HG03432 (cell line): ENCODE results near the gene RPL38.

ENCODE experiments used
- ATAC-seq: cut with Tn5 transposase; IDR thresholded peaks from one replicate; pipeline ENCODE4 v1.9.1; 2021; ENCODE audit warnings: mild to moderate bottlenecking, moderate library complexity; ENCODE audit not compliant: unreplicated experiment

RPL38 gene

DNA sequence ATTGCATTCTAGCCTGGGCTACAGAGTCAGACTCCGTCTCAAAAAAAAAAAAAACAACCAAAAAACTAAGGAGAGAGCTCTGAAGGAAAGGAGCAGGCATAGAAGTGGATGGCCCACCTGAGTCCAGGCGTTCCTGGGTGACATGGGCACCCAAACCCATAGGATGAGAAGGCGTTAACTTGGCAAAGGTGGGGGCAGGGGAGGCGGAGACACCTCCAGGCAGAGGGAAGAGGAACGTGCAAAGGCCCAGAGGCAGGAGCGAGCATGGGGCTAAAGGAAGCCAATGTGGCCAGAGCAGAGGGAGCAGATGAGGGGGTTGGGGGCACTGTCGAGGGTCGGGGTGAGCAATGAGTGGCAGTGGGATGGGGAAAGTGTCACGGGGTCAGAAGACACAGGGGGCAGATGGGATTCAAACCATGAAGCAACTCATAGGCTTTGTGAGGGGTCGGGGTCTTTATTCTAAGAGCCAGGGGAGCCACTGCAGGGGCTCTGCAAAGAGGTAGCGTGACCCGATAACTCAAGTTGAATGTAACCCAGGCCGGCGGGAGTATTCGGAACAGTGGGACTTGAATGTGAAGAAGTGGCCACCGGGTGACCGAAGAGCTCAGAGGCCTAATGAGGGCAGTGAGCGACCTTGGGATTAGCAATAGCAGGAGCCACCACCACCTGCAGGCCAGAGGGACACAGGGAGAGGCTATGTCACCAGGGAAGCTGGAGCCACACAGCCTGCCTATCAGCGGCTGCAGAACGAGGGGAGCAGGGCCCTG lies 21.7 kb downstream of the RPL38 start:
- ATAC-seq = no peak

DNA sequence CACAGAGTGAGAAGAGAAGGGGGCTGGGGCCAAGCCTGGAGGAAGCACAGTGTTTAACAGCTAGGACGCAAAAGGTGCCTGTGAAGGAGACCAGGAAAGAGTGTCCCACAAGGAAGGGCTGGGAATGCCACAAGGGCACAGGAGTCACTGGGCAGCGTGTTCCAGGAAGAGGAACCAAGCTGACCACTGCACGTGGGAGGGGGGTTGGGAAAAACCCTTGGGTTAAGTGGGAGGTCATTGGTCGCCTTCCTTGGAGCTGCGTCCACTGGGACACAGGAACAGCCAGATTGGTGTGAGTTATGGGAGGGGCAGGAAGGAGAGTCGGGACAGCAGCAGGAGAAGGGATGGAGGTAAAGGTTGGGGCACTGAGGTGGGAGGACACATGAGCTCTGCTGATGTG lies 22.8 kb downstream of the RPL38 start:
- no peak for ATAC-seq

DNA sequence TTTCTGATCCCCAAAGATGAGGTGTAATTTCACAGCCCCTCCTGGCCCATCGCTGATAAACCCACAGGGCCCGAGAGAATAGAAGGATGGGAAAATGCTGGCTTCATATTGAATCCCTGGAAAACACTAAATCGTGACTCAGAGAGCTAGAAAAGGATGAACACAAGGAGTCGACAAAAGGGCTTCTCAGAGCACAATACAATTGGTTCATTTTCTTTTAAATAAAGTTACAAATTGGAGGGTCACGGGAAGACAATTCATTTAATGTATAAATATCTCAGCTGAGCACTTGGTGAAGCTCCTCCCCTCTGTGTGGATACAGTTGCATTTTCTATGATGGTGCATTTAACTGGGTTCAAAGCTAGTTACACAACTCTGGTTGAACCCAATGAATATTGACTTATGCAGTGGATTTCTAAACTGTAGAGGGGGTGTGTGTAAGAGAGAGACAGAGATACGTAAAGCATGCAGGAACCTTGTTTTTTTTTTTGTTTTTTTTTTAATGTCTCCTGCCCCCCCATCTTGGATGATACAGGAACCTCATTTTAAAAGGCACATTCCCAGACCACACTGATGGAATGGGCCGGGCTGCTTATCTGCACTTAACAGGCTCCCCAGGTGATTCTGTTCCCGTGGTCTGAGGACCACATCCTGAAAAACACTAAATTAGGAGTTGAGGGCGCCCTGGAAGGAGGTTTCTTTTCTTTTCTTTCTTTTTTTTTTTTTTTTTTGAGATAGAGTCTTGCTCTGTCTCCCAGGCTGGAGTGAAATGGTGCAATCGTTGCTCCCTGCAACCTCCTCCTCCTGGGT lies 24.0 kb downstream of the RPL38 start:
- no peak for ATAC-seq

DNA sequence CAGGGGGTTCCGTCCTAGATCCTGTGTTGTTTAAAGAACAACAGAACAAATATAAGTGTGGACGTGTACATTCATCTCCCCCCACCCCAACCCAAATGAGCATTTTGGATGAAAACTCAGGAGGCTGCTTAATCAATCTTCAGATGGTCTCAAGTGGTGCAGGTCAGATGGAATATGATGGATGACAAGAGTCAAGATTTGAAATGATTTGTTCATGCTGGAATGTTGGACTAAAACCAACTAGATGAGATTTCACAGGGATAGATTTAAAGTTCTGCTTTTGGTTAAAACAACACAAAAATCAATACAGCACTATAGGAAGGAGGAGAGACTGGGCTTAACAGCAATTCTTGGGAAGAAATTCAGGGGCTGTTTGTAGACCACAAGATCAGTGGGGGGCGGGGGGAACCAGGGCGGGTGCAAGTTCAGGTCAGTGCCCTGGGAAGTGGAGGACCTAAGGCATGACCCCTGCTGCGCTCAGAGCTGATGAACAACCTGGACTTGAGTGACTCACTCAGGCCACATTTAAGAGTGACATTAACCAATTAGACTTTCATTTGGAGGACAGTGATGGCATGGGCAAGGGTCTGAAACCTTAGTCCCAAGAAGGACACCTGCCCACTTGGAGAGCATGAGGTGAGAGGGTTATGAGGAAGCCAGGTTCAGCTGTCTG lies 25.0 kb downstream of the RPL38 start:
- ATAC-seq = no peak

DNA sequence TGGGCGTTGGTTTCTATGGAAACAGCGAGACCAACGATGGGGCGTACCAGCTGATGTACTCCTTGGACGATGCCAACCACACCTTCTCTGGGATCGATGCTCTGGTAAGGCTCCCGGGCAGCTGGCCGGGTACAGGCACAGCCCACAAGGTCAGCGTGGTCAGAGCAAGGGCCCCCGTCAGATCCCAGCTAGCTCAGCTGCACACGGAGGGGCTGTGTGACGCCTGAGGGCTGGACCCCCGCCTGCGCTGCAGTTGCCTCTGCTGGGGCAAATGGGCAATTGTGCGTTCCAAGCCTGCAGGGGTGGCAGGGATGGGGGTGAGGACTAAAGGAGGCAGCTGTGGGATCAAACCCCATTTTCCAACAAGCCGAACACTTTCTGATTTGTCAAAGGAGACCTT lies 27.4 kb downstream of the RPL38 start:
- ATAC-seq = no peak

DNA sequence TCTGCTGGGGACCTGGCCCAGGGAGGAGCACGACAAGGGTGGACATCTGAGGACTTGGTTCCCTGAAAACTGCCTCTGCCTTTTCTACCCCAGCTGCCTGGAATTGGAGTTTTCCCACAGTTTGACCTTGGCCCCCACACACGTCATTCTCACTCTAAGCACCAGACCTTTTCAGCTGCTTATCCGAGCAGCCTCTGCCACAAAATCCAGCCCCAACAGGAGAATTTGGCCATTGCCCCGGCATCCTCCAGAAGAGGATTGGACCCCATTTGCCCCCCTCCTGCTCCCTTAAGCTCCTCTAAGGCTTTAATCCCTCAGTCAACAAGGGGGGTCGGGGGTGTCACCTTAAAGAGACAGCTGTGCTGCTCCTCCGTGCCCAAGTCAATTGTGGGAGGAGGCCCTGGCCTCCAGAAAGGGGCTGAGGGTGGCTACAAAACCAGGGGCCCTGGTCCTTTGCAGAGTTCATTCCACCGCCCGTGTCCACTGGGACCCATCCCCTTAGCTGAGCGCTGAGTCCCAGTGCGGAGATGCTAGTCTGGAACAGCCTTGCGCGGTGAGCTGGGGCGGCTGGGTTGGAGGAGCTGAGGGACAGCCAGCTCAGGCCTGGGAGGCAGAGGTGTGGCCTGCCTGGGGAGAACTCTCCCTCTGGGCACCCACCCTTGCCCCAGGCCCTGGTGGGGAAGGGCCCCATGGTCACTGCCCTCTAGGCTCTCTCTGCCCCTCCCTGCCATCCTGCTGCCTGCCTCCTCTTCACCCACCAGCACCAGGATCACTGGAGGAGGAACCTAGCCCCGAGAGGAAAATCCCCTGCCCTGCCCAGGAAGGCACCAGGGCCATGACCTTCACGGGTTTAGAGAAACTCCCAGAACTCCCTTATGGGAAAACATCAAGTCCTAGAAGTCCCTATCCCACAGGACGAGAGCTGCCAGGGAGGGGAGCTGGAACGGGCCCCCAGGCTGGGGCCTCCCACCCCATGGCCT lies 28.7 kb downstream of the RPL38 start:
- ATAC-seq = no peak

DNA sequence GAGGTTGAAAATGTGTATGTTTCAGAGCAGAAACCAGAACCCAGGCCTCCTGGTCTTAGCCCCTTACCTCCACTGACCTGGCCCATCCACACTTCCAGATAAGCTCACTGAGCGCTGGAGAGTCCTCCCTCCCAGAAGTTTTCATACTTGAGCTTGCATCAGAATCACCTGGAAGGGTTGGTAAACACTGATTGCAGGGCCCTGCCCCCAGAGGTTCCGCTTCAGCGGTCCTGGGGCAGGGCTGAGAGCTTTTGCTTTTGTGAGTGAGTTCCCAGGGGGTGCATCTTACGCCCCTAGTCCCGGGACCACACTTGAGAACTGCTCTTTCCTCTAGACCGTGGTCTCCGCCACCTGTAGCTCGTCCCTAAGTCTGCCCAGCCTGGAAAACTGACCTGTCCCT lies 30.5 kb downstream of the RPL38 start:
- ATAC-seq = no peak

DNA sequence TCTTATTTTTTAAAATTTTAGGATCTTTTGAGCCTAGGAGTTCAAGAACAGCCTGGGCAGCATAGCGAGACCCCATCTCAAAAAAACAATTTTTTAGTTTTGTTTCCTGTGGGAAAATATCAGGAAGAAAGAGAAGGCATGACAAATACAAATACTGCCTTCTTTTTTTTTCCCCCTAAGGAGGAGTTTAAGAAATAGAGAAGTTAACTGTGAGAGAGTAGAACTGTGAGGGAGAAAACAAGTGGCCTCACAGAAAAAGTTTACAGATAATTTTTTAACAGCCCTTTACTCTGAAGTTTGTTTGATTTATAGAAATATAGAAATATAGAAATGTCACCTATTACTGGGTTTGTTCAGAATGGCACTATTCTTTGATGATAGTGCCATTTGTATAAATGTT lies 31.0 kb downstream of the RPL38 start:
- ATAC-seq = no peak

DNA sequence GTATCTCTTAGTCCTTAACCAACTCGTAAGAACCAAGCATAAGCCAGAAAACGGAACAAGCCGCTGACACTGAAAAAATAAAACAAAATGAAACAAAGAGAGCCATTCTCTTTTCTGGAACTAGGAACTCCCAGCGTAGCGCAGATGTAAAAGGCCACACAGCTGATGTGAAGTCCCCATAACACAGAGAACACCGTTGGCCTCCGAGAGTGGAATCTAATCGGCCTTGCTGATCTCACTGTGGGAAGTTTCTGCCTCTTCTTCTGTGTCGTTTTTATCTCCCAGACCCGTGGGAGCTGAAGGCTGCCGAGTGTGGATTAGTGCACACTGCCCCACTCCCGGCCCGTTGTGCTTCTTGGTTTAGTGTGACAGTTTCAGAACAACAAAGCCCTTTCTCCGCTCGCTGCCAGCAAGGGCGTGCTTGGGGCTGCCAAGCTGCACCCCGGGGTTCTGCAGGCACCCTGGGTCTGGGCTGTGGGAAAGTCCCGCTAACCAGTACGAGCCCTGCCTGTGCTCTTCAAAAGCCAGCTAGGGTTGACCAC lies 31.6 kb downstream of the RPL38 start:
- no peak for ATAC-seq

DNA sequence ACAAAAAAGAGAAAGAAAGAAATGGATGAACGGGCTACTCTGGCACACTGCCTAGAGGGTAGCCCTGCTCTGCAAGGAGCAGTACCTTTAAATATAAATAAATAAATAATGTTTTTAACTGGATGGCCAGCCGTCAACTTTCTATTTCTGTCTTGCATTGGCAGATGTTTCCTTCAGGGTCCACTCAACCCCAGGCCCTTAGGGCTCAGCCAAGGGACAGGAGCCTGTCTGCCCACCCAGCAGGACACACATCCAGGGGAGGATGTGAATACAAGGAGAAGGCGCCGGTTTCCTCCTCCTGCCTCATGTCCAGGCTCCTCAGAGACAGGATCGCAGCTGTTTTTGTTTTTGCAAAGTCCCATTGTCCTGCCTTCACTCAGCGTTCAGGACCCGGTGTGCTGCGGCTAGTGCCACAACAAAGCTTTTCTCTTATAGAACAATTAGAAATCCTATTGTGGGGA lies 32.5 kb downstream of the RPL38 start:
- no peak for ATAC-seq

DNA sequence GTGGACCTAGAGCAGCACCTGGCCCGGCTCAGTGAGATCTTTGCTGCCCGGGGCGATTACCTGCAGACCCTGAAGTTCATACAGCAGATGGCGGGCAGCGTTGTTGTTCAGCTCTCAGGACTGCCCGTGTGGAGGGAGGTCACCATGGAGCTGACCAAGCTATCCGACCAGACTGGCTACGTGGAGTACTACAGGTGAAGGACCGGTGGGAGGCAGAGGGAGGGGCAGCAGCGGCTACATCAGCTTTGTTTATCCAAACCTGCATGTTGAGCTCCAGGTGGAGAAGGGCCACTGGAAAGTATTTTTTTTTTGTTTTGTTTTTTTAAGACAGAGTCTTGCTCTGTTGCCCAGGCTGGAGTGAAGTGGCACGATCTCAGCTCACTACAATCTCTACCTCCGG lies 33.8 kb downstream of the RPL38 start:
- ATAC-seq = no peak

DNA sequence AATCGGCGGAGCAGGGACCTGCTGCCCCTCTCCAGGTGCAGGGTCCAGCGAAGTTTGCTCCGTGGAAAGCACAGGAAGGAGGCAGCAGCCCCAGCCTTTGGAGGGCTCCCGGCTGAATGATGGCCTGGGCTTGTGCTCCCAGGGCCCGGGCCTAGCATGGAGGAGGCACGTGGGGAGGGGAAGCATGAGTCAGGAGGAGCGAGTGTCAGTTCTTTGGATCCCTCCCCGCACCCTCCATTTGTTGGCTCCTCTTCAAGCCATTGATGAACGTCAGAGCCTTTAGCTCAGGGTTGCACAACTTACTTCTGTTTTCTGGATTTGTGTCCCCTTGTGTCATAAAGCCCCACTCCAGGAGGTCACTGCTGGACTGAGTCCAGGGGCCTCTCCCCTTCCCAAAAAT lies 35.7 kb downstream of the RPL38 start:
- ATAC-seq = no peak

DNA sequence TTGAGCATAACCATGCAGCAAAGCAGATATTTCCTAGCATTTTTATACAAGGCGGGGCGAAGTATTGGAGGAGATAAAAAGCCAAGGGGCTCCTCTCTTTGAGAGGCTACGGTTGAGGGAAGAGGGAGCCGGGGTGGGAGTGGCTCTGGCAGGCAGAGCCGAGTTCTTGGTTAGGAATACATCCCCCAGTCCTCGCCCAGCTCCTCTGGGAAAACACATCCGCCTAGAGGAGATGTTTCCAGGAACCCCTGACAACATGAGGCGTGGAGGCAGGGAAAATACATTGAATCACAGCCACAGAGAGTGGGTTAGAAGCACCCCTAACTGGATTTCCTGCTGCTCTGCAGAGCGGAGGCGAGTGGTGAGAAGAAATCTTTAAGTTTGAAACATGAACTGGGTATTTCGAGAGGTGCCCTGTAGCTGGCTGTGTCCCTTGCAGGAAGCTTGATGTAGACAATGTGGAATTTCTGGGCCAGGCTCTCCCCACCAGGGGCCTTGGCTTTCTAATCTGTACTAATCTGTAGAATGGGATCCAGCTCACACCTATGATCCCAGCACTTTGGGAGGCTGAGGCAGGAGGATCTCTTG lies 37.2 kb downstream of the RPL38 start:
- ATAC-seq = no peak

DNA sequence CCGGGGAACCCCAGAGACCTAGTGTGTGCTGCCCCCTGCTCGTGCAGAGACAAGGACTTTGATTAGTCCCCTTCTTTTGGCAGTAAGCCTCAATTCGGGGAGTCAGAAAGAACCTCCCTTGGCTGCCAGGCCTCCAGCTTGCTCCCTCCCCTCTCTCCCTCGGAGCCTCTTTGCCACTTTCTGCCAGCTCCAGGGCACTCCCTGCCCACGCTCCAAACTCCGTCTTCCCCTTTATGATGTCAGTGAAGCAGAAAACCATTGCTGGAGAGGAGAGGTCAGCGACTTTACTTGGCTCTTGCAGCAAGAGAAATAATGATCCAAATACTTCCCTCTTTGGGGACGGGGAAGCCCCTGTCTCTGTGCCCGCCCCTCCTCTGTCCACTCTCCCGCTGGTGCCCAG lies 38.0 kb downstream of the RPL38 start:
- no peak for ATAC-seq

DNA sequence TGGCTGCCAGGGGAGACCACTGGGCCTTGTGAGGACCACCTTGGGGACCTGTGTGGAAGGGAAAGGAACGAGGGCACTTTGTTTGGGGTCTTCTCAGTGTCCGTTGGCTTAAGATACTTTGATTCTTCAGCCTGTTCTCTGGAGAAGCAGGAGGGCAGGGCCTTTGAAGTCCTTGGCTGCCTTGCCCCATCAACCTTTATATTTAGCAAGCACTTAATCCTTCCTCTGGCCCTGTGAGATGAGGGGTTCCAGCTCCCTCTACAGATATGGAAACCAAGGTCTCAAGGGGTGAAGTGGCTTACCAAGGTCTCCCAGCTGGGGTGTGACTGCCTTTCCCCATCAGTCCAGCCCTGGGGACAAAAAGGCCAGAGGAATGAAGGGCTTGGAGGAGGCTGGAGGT lies 38.4 kb downstream of the RPL38 start:
- ATAC-seq = no peak

DNA sequence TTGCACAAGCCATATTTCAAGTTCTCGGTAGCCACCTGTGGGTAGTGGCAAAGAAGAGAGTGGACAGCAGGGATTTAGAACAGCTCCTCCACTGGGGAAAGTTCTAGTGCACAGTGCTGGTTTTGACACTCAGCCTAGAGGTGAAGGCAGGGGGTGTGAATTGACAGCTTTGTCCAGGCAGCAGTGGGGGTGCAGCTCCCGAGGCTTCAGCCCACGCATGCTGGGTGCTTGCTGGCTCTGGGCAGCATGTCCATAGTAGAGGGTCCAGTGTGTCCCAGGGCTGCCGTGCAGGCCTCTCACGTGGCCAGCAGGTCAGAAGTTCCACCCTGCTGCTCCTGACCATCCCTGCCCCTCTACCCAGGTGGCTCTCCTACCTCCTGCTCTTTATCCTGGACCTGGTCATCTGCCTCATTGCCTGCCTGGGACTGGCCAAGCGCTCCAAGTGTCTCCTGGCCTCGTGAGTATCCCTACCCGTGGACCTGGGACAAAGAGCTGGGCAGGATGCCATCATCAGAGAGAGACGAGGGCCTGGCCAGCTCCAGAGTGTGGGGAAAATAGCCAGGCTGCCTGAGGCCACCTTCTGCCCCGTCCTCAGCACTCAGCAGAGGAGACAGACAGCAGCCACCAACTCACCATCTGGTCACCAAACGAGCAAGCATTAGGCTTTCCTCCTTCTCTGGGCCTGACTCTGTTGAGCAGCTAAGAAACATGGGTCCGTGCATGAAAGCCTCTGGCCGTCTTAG lies 39.7 kb downstream of the RPL38 start:
- ATAC-seq = no peak

DNA sequence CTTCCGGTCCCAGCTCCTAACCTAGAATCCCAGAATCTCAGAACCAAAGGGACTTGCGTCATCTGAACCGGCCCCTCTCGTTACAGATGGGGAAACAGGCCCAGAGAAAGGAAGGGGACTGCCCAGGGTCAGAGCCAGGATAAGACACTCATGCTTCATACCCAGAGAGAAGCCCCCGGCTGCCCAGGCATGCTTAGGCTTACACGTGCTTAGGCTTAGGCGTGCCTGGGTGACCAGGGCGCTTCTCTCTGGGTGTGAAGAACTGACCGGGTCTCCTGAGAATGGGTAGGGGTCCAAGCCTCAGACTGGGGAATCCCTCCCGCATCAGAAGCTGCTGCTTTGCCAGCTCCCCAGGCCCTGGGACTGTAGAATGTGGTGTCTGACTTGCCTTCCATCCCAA lies 40.6 kb downstream of the RPL38 start:
- ATAC-seq = no peak

DNA sequence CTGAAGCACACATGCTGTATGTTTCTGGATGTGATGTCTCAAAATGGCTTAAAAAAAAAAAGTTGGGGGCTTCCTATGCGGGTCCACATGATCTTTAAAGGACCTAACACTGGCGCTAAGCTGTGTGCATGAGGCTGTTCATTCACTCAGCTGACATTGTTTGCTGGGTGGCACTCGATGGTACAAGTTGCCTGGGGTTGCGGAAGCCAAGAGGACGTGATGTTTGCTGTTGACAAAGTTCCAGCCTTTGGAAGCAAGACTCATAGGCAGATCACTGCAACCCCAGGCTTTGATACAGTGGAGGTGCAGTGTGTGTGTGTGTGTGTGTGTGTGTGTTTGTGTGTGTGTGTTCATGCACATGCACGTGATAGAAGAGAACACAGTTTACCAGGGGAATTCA lies 41.1 kb downstream of the RPL38 start:
- ATAC-seq = no peak

DNA sequence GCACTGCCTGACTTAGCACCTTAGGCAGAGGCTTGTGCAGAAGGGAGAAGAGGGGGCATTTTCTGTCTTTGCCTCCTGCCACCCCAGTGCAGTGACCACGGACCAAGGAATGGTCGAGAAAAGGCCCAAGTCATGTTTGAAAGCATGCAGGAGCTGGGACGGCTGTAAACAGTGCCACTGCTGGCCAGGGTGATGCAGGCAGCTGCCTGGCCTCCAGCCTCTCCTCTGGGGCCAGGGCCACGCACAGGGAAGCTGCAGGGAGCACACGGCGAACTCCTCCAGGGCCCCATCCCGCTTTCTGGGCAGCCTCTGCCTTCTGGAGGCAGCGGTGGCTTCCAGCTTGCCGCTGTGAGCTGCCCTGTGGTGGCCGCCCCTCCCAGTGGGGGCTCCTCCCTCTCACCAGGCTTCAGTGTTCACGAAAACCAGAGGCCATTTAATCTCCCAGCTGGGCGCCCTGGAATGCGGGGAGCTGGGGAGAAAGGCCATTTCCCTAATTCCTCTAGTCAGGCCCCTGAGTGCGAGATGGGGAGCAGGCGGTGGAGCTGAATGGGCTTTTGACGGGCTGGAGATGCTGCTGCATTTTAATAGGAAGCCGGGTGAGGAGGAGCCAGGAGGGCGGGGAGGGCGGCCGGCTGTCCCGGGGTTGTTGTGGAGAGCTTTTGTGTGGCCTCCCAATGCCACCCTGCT lies 41.8 kb downstream of the RPL38 start:
- no peak for ATAC-seq
